HepG2 (cell line): ENCODE results near the gene MAML1. TPM values are rescaled to one million over a fixed set of nuclear protein-coding genes. Genes with fewer than 3 reads are reported as not detected.
A peak's percentile ranks its signal among the peaks of the same experiment; 100 is the strongest.

Source experiments
- MAFK ChIP-seq, 2 experiments: IDR thresholded peaks in 1 of 2; conservative IDR thresholded peaks in 1 of 2; 2 replicates each; pipeline ENCODE4 v1.6.1; 2011; ENCODE audit warnings: improper control_type of control experiment in 2 of 2, low read length in 2 of 2
- NR1H2 ChIP-seq: sonication (generic); formaldehyde crosslinking; IDR thresholded peaks from 2 replicates; pipeline ENCODE4 v1.8.1; 2022; ENCODE audit warnings: low read depth, missing genetic modification reagents, borderline replicate concordance
- PPARG ChIP-seq: conservative IDR thresholded peaks from 2 replicates; pipeline ENCODE4 v1.6.1; 2016; ENCODE audit warnings: missing biosample characterization, missing genetic modification reagents
- RCOR2 ChIP-seq: IDR thresholded peaks from 2 replicates; pipeline ENCODE4 v1.6.1; 2016; ENCODE audit warnings: missing biosample characterization, missing genetic modification reagents
- SKI ChIP-seq: fragments of 450-650 bp; IDR thresholded peaks from one replicate; pipeline ENCODE4 v1.6.1; 2018; ENCODE audit warnings: mild to moderate bottlenecking; ENCODE audit not compliant: partially characterized antibody
- TEAD2 ChIP-seq: sonication (generic); formaldehyde crosslinking; IDR thresholded peaks from 2 replicates; pipeline ENCODE4 v1.9.0; 2021; ENCODE audit warnings: missing genetic modification reagents
- ZNF124 ChIP-seq: sonication (generic); formaldehyde crosslinking; IDR thresholded peaks from 2 replicates; pipeline ENCODE4 v1.4.0; 2020; ENCODE audit warnings: missing genetic modification reagents
- ZNF614 ChIP-seq: IDR thresholded peaks from 2 replicates; pipeline ENCODE4 v1.6.1; 2018; ENCODE audit warnings: missing biosample characterization, missing genetic modification reagents, inconsistent platforms, borderline replicate concordance
- ZNF761 ChIP-seq: sonication (generic); formaldehyde crosslinking; conservative IDR thresholded peaks from 2 replicates; pipeline ENCODE4 v1.4.0; 2020; ENCODE audit warnings: mild to moderate bottlenecking, missing genetic modification reagents
- ZNF775 ChIP-seq: sonication (generic); formaldehyde crosslinking; IDR thresholded peaks from 2 replicates; pipeline ENCODE4 v1.4.0; 2020; ENCODE audit warnings: missing genetic modification reagents, mild to moderate bottlenecking, moderate library complexity, borderline replicate concordance
- polyA plus RNA-seq, 8 experiments: library from polyadenylated mRNA; depleted of rRNA in 3 of 8; stranded (reverse) in 7 of 8; unstranded in 1 of 8; fragments of >200 nt; fragmentation: Illumina TruSeq in 4 of 8; extraction: Trizol in 4 of 8; gene quantifications; 2 replicates each; pipeline versions ENCODE4 v1.2.1 to v1.2.3, GENCODE V29; 2011 to 2016; ENCODE audit warnings: low read depth in 4 of 8, missing spikeins in 1 of 8, mixed read lengths in 1 of 8; ENCODE audit not compliant: insufficient read depth in 1 of 8
- total RNA-seq, 5 experiments: library from RNA; depleted of rRNA; stranded (reverse); fragments of >200 nt; fragmentation: Illumina TruSeq; extraction: Trizol; gene quantifications; 2 replicates each; pipeline ENCODE4 v1.2.3, GENCODE V29; 2016; ENCODE audit warnings: low read depth in 1 of 5
- TF ChIP-seq, protein P1 (sequence below): sonication (generic); formaldehyde crosslinking; IDR thresholded peaks from 2 replicates; pipeline ENCODE4 v1.8.1; 2022; ENCODE audit warnings: low read depth, mild to moderate bottlenecking, missing genetic modification reagents
- TF ChIP-seq, protein P2 (sequence below): sonication (generic); formaldehyde crosslinking; IDR thresholded peaks from 2 replicates; pipeline ENCODE4 v1.4.0; 2020; ENCODE audit warnings: mild to moderate bottlenecking, missing genetic modification reagents
- TF ChIP-seq, protein P3 (sequence below): sonication (generic); formaldehyde crosslinking; IDR thresholded peaks from 2 replicates; pipeline ENCODE4 v1.5.0; 2020; ENCODE audit warnings: missing genetic modification reagents, mild to moderate bottlenecking, borderline replicate concordance
- TF ChIP-seq, protein P4 (sequence below): sonication (generic); formaldehyde crosslinking; IDR thresholded peaks from 2 replicates; pipeline ENCODE4 v1.8.1; 2022; ENCODE audit warnings: mild to moderate bottlenecking, missing genetic modification reagents
- TF ChIP-seq, protein P5 (sequence below): sonication (generic); formaldehyde crosslinking; conservative IDR thresholded peaks from 2 replicates; pipeline ENCODE4 v1.4.0; 2020; ENCODE audit warnings: missing genetic modification reagents
- TF ChIP-seq, protein P6 (sequence below): sonication (generic); formaldehyde crosslinking; IDR thresholded peaks from 2 replicates; pipeline ENCODE4 v1.5.1; 2020; ENCODE audit warnings: missing genetic modification reagents, mild to moderate bottlenecking, borderline replicate concordance

The MAML1 gene
- total and polyA plus RNA-seq, 2 of the 13 experiments (the other 11 are each of a cell fraction or from before 2014, with no cell fraction given): 10.0 to 10.8 TPM

DNA sequence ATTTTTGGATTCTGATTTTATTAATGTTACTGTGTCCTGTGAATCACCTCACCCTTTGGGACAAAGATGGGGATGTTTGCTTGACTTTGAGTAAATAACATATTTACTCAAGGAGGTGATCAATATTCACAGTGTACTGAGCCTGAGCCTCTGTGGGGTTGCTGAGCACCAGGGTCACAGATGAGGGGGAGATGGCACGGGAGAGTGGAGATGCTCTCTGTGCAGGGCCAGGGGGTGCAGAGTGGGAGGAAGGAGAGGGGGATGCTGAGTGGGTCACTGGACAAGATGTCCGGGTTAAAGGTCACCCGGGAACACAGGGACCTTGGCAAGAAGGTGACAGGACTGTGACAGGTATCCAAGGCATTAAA is 92.1 kb downstream of the MAML1 start (continued):
- TF ChIP-seq, protein P1, sequence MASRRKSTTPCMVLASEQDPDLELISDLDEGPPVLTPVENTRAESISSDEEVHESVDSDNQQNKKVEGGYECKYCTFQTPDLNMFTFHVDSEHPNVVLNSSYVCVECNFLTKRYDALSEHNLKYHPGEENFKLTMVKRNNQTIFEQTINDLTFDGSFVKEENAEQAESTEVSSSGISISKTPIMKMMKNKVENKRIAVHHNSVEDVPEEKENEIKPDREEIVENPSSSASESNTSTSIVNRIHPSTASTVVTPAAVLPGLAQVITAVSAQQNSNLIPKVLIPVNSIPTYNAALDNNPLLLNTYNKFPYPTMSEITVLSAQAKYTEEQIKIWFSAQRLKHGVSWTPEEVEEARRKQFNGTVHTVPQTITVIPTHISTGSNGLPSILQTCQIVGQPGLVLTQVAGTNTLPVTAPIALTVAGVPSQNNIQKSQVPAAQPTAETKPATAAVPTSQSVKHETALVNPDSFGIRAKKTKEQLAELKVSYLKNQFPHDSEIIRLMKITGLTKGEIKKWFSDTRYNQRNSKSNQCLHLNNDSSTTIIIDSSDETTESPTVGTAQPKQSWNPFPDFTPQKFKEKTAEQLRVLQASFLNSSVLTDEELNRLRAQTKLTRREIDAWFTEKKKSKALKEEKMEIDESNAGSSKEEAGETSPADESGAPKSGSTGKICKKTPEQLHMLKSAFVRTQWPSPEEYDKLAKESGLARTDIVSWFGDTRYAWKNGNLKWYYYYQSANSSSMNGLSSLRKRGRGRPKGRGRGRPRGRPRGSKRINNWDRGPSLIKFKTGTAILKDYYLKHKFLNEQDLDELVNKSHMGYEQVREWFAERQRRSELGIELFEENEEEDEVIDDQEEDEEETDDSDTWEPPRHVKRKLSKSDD (CRISPR knock-in tag): no peak
- TF ChIP-seq, protein P2, sequence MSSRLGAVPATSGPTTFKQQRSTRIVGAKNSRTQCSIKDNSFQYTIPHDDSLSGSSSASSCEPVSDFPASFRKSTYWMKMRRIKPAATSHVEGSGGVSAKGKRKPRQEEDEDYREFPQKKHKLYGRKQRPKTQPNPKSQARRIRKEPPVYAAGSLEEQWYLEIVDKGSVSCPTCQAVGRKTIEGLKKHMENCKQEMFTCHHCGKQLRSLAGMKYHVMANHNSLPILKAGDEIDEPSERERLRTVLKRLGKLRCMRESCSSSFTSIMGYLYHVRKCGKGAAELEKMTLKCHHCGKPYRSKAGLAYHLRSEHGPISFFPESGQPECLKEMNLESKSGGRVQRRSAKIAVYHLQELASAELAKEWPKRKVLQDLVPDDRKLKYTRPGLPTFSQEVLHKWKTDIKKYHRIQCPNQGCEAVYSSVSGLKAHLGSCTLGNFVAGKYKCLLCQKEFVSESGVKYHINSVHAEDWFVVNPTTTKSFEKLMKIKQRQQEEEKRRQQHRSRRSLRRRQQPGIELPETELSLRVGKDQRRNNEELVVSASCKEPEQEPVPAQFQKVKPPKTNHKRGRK: no peak
- TF ChIP-seq ZNF775 (CRISPR knock-in tag) (no peak), NR1H2 (CRISPR knock-in tag) (no peak), RCOR2 (CRISPR knock-in tag) (0 out of 2 replicates have a peak, but pooled peaks have one; percentile 18), MAFK (conservative IDR thresholded peaks at IDR 0.05 in 1 of 2, IDR thresholded peaks at IDR 0.05 in 1 of 2; ENCODE audit: low read length in 2 of 2) (no peak), TEAD2 (CRISPR knock-in tag) (no peak), ZNF614 (CRISPR knock-in tag) (no peak), ZNF761 (no peak), SKI (no peak), PPARG (CRISPR knock-in tag) (no peak), ZNF124 (CRISPR knock-in tag) (no peak)
- TF ChIP-seq, protein P3, sequence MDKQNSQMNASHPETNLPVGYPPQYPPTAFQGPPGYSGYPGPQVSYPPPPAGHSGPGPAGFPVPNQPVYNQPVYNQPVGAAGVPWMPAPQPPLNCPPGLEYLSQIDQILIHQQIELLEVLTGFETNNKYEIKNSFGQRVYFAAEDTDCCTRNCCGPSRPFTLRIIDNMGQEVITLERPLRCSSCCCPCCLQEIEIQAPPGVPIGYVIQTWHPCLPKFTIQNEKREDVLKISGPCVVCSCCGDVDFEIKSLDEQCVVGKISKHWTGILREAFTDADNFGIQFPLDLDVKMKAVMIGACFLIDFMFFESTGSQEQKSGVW (CRISPR knock-in tag): no peak
- TF ChIP-seq, protein P4, sequence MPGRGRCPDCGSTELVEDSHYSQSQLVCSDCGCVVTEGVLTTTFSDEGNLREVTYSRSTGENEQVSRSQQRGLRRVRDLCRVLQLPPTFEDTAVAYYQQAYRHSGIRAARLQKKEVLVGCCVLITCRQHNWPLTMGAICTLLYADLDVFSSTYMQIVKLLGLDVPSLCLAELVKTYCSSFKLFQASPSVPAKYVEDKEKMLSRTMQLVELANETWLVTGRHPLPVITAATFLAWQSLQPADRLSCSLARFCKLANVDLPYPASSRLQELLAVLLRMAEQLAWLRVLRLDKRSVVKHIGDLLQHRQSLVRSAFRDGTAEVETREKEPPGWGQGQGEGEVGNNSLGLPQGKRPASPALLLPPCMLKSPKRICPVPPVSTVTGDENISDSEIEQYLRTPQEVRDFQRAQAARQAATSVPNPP (CRISPR knock-in tag): no peak
- TF ChIP-seq, protein P5, sequence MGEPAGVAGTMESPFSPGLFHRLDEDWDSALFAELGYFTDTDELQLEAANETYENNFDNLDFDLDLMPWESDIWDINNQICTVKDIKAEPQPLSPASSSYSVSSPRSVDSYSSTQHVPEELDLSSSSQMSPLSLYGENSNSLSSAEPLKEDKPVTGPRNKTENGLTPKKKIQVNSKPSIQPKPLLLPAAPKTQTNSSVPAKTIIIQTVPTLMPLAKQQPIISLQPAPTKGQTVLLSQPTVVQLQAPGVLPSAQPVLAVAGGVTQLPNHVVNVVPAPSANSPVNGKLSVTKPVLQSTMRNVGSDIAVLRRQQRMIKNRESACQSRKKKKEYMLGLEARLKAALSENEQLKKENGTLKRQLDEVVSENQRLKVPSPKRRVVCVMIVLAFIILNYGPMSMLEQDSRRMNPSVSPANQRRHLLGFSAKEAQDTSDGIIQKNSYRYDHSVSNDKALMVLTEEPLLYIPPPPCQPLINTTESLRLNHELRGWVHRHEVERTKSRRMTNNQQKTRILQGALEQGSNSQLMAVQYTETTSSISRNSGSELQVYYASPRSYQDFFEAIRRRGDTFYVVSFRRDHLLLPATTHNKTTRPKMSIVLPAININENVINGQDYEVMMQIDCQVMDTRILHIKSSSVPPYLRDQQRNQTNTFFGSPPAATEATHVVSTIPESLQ (CRISPR knock-in tag): no peak
- TF ChIP-seq, protein P6, sequence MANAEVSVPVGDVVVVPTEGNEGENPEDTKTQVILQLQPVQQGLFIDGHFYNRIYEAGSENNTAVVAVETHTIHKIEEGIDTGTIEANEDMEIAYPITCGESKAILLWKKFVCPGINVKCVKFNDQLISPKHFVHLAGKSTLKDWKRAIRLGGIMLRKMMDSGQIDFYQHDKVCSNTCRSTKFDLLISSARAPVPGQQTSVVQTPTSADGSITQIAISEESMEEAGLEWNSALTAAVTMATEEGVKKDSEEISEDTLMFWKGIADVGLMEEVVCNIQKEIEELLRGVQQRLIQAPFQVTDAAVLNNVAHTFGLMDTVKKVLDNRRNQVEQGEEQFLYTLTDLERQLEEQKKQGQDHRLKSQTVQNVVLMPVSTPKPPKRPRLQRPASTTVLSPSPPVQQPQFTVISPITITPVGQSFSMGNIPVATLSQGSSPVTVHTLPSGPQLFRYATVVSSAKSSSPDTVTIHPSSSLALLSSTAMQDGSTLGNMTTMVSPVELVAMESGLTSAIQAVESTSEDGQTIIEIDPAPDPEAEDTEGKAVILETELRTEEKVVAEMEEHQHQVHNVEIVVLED (CRISPR knock-in tag): no peak
